ENCODE data around the gene RIOK3. TPM values are rescaled to one million over a fixed set of nuclear protein-coding genes. Genes with fewer than 3 reads are reported as not detected.
"Not testable (repeated sequence)": the region's sequence is repeated elsewhere in the genome, so short reads cannot be mapped to it uniquely, and the experiment has no call there.

Gene RIOK3
- total and polyA plus RNA-seq, 12 donors, result 22.5 to 85.3 (median 48.1) TPM

GRCh38 chr18:23422751-23423418 lies 30.2 kb upstream of the RIOK3 start:
- peak; percentile 33 to 88 (median 77) for DNase-seq
- no peak for TF ChIP-seq POLR2A (IDR thresholded peaks at IDR 0.05)
- no peak for TF ChIP-seq CTCF (IDR thresholded peaks at IDR 0.05)
- 45 to 65% (median 47%) methylated on average over 2 to 4 of the region's 4 CpGs for WGBS, 4 donors

GRCh38 chr18:23424616-23425015 lies 28.5 kb upstream of the RIOK3 start:
- Histone ChIP-seq H3K36me3 (replicated peaks in 1 of 2) (no peaks in the 10 kb centered on the region), H3K27ac (no peak overlapping the region), H3K9me3 (replicated peaks in 1 of 3) (no peaks in the 10 kb centered on the region), H3K4me3 (no peak overlapping the region), H3K4me1 (replicated peaks in 1 of 2) (no peaks in the 10 kb centered on the region), H3K27me3 (no peaks in the 10 kb centered on the region)
- TF ChIP-seq POLR2A (IDR thresholded peaks at IDR 0.05) (no peak), CTCF (IDR thresholded peaks at IDR 0.05) (no peak)
- 79 to 93% (median 87%) methylated on average over 4 of the region's 4 CpGs for WGBS, 4 donors
- DNase-seq, result no peak
- intact Hi-C loops (cut with DNase I), result no loop called here

More at GRCh38 chr18:23422751-23423418, 30.2 kb upstream of the RIOK3 start:
- Histone ChIP-seq H3K4me3 (no peak overlapping the region), H3K27ac (no peak overlapping the region), H3K27me3 (no peaks in the 10 kb centered on the region), H3K9me3 (replicated peaks in 1 of 3) (no peaks in the 10 kb centered on the region), H3K36me3 (replicated peaks in 1 of 2) (no peaks in the 10 kb centered on the region), H3K4me1 (replicated peaks in 1 of 2) (no peaks in the 10 kb centered on the region)
- intact Hi-C loops (cut with DNase I), result no loop called here

- H3K27ac ChIP-seq, result no peak overlapping the region
- H3K36me3 ChIP-seq (replicated peaks in 1 of 2), result no peaks in the 10 kb centered on the region
- no peaks in the 10 kb centered on the region for H3K4me1 ChIP-seq (replicated peaks in 1 of 2)
- H3K4me3 ChIP-seq, result no peak overlapping the region
- no peak for DNase-seq
- intact Hi-C loops (cut with DNase I), result no loop called here
- TF ChIP-seq CTCF (IDR thresholded peaks at IDR 0.05) (no peak), POLR2A (IDR thresholded peaks at IDR 0.05) (no peak)
- H3K27me3 ChIP-seq, result no peaks in the 10 kb centered on the region
- 67 to 97% (median 85%) methylated on average over 3 of the region's 3 CpGs for WGBS, 4 donors
- H3K9me3 ChIP-seq (replicated peaks in 1 of 3), result no peaks in the 10 kb centered on the region
Measured at GRCh38 chr18:23428821-23429220, 24.3 kb upstream of the RIOK3 start.

- H3K27me3 ChIP-seq; intact Hi-C loops (cut with DNase I); DNase-seq; H3K4me3 ChIP-seq; H3K27ac ChIP-seq; H3K4me1 ChIP-seq (replicated peaks in 1 of 2); H3K9me3 ChIP-seq (replicated peaks in 1 of 3); H3K36me3 ChIP-seq (replicated peaks in 1 of 2): not testable (repeated sequence)
- 54 to 78% (median 56%) methylated on average over 3 of the region's 3 CpGs for WGBS, 4 donors
Measured at GRCh38 chr18:23429538-23429937, 23.5 kb upstream of the RIOK3 start.

- Histone ChIP-seq H3K27ac (no peak overlapping the region), H3K27me3 (no peaks in the 10 kb centered on the region), H3K4me3 (no peak overlapping the region), H3K4me1 (replicated peaks in 1 of 2) (peaks cover 0 to 9% of the 10 kb centered on the region in 2 donors), H3K9me3 (replicated peaks in 1 of 3) (no peaks in the 10 kb centered on the region), H3K36me3 (replicated peaks in 1 of 2) (no peaks in the 10 kb centered on the region)
- no peak for DNase-seq
- no peak for TF ChIP-seq CTCF (IDR thresholded peaks at IDR 0.05)
- TF ChIP-seq POLR2A (IDR thresholded peaks at IDR 0.05), result no peak
- 77 to 85% (median 83%) methylated on average over 2 of the region's 2 CpGs for WGBS, 4 donors
- intact Hi-C loops (cut with DNase I), result no loop called here
Measured at GRCh38 chr18:23433360-23433759, 19.7 kb upstream of the RIOK3 start.

Data from adrenal gland (tissue), 12 donors.